Tibial nerve (tissue), 3 donors: Measurements from ENCODE around the gene ACTR1A.

Experiments
- CTCF ChIP-seq, 5 experiments: fragments of 200-600 bp in 3 of 5; fragments of 450-650 bp in 2 of 5; sonication (generic) in 3 of 5; IDR thresholded peaks; one replicate each; pipeline ENCODE4 v1.5.1; 2016 to 2019; ENCODE audit warnings: antibody characterized with exemption in 5 of 5, mild to moderate bottlenecking in 3 of 5, moderate library complexity in 2 of 5
- POLR2A ChIP-seq, 2 donors: fragments of 450-650 bp; IDR thresholded peaks; one replicate each; pipeline ENCODE4 v1.6.1; 2017; ENCODE audit warnings: antibody characterized with exemption in 2 of 2, mild to moderate bottlenecking in 2 of 2, moderate library complexity in 2 of 2

GRCh38 chr10:102484021-102484420 lies 18.5 kb downstream of the ACTR1A start:
- no peak for TF ChIP-seq CTCF (IDR thresholded peaks at IDR 0.05)
- no peak for TF ChIP-seq POLR2A (IDR thresholded peaks at IDR 0.05)
